Left ventricle myocardium inferior (tissue), 1 donor: ENCODE data around the gene ZNF570. TPM values are rescaled to one million over a fixed set of nuclear protein-coding genes. Genes with fewer than 3 reads are reported as not detected.

Experiments used
- DNase-seq: peaks from one replicate; pipeline ENCODE4 v3.0.0-alpha.2; 2020
- H3K27ac ChIP-seq: fragments of 200-600 bp; replicated peaks from 2 replicates; pipeline ENCODE4 v1.8.0; 2021
- H3K27me3 ChIP-seq: fragments of 200-600 bp; 2 replicates; pipeline ENCODE4 v1.8.0; 2021; ENCODE audit warnings: low read depth
- H3K36me3 ChIP-seq: fragments of 200-600 bp; 2 replicates; pipeline ENCODE4 v1.8.0; 2021
- H3K4me1 ChIP-seq: fragments of 200-600 bp; 2 replicates; pipeline ENCODE4 v1.8.0; 2021
- H3K4me3 ChIP-seq: fragments of 200-600 bp; 2 replicates; pipeline ENCODE4 v1.8.0; 2021; ENCODE audit warnings: mild to moderate bottlenecking, moderate library complexity
- H3K9me3 ChIP-seq: fragments of 200-600 bp; replicated peaks from 2 replicates; pipeline ENCODE4 v1.8.0; 2021
- intact Hi-C: fragments of 100-400 bp; cut with micrococcal nuclease; formaldehyde crosslinking; loops from one replicate; pipeline ENCODE4 v1.11.0; 2022
- total RNA-seq: library from RNA; stranded (reverse); fragmentation: NEBNext Ultra II Directional; extraction: Animal tissue kit (Norgen Biotek cat#: 25700); gene quantifications from one replicate; pipeline ENCODE4 v1.2.1, GENCODE V29; 2021
- TF ChIP-seq, protein P1 (sequence below): fragments of 200-600 bp; IDR thresholded peaks from 2 replicates; pipeline ENCODE4 v1.8.0; 2021; ENCODE audit warnings: antibody characterized with exemption, mild to moderate bottlenecking, borderline replicate concordance
- donor health status: DM: no; HTN: yes; CAD: no; lungs with severe emphysema.

Gene ZNF570
- total RNA-seq, 1 donor from 2014 or later: 7.9 TPM

DNA sequence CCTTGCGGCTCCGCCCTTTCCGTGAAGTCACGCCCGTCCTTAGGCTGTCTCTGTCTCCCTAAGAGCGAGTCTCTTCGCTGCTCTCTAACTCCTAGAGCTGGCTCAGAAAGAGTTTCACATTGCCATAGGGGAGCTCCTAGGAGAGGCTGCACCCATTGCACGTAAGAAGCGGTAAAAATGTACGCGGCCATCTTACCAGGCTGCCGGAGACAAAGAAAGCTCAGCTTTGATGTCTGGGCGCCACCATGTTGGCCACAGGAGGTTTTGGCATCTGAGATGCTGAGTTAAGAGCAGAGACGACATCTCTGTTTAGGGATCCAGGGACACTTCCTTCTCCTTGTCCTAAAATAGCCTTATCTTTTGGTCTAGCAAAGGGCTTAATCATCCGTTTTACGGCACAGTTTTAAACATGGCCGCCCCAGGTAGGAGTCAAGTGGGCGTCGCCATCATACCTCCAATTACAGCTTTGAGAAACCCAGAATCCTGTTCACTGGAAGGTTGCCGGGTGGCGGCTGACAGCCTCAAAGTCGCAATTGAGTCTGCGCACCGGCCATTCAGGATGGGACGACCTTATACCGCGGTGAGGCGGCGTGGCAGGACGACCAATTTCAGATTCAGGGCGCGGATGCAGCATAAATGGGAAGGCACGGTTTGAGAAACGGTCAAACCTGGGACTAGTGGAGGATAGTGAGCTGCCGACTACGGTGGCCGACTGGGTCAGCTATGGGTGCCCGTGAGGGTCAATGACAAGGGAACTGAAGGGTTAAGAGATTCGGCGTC lies 37.4 kb downstream of the ZNF570 start, which contains the start of gene ZNF793:
Gene ZNF793, plus strand, starts transcription at position 553 of the 780 bp plus-strand sequence. CDS start 16,501 bp downstream, outside the sequence.
- Histone ChIP-seq H3K27me3 (no peaks in the 10 kb centered on the region), H3K27ac (peak within 1 kb of the TSS; percentile 92), H3K4me1 (peaks cover 28% of the 10 kb centered on the region), H3K9me3 (peaks cover under 1% of the 10 kb centered on the region), H3K4me3 (peak within 1 kb of the TSS; percentile 69), H3K36me3 (peaks cover 32% of the 10 kb centered on the region)
- TF ChIP-seq, protein P1, sequence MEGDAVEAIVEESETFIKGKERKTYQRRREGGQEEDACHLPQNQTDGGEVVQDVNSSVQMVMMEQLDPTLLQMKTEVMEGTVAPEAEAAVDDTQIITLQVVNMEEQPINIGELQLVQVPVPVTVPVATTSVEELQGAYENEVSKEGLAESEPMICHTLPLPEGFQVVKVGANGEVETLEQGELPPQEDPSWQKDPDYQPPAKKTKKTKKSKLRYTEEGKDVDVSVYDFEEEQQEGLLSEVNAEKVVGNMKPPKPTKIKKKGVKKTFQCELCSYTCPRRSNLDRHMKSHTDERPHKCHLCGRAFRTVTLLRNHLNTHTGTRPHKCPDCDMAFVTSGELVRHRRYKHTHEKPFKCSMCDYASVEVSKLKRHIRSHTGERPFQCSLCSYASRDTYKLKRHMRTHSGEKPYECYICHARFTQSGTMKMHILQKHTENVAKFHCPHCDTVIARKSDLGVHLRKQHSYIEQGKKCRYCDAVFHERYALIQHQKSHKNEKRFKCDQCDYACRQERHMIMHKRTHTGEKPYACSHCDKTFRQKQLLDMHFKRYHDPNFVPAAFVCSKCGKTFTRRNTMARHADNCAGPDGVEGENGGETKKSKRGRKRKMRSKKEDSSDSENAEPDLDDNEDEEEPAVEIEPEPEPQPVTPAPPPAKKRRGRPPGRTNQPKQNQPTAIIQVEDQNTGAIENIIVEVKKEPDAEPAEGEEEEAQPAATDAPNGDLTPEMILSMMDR: no peak
- intact Hi-C loops: no loop called here
- peak; percentile 85 for DNase-seq

GRCh38 chr19:37507167-37507464 lies 38.0 kb downstream of the ZNF570 start:
- Histone ChIP-seq H3K36me3 (peaks cover 37% of the 10 kb centered on the region), H3K27ac (peak overlapping the region; percentile 92), H3K27me3 (no peaks in the 10 kb centered on the region), H3K4me3 (peak overlapping the region; percentile 69), H3K4me1 (peaks cover 28% of the 10 kb centered on the region), H3K9me3 (peaks cover 4% of the 10 kb centered on the region)
- TF ChIP-seq, protein P1: no peak
- DNase-seq: no peak
- intact Hi-C loops: no loop called here

- H3K4me1 ChIP-seq: peaks cover 17% of the 10 kb centered on the region
- H3K9me3 ChIP-seq: peaks cover 9% of the 10 kb centered on the region
- intact Hi-C loops: no loop called here
- no peak for DNase-seq
- TF ChIP-seq, protein P1: no peak
- no peaks in the 10 kb centered on the region for H3K27me3 ChIP-seq
- no peak overlapping the region for H3K27ac ChIP-seq
- peaks cover 65% of the 10 kb centered on the region for H3K36me3 ChIP-seq
- no peak overlapping the region for H3K4me3 ChIP-seq
Observed at GRCh38 chr19:37511186-37511585, 42.0 kb downstream of the ZNF570 start.

- TF ChIP-seq, protein P1: no peak
- Histone ChIP-seq H3K9me3 (peaks cover 9% of the 10 kb centered on the region), H3K4me3 (no peak overlapping the region), H3K27ac (no peak overlapping the region), H3K4me1 (peaks cover 13% of the 10 kb centered on the region), H3K27me3 (no peaks in the 10 kb centered on the region), H3K36me3 (peaks cover 71% of the 10 kb centered on the region)
- no peak for DNase-seq
- intact Hi-C loops: no loop called here
Observed at GRCh38 chr19:37511821-37512220, 42.7 kb downstream of the ZNF570 start.

DNA sequence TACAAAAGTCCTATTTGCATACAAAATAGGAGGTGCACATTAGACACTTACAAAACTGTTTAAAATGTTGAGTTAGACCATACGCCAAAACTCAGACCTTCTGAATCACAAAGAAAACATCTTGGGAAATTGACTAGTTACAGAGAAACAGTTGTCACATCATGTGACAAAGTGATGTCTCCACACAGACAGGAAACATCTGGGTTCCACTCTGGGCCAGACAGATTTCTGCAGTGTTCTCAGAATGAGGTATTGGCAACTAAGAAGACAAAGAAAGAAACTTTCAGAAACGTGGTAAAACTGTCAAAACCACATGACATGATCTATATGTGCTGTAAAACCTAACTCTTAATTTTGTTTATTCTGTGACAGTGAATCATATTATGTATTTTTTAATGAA lies 44.2 kb downstream of the ZNF570 start:
- Histone ChIP-seq H3K27me3 (no peaks in the 10 kb centered on the region), H3K9me3 (peaks cover 9% of the 10 kb centered on the region), H3K36me3 (peaks cover 86% of the 10 kb centered on the region), H3K4me3 (no peak overlapping the region), H3K4me1 (no peaks in the 10 kb centered on the region), H3K27ac (no peak overlapping the region)
- DNase-seq: no peak
- intact Hi-C loops: no loop called here
- TF ChIP-seq, protein P1: no peak
